NCI-H69 (cell line): Measurements from ENCODE around the gene CENPV.
A peak's percentile ranks its signal among the peaks of the same experiment; 100 is the strongest.

Experiments used
- DNase-seq: peaks from one replicate; lab custom pipeline; 2025; lab: John Stamatoyannopoulos, UW

Gene CENPV

GRCh38 chr17:16361874-16362273 is 8.6 kb upstream of the CENPV start:
- DNase-seq = no peak

DNA sequence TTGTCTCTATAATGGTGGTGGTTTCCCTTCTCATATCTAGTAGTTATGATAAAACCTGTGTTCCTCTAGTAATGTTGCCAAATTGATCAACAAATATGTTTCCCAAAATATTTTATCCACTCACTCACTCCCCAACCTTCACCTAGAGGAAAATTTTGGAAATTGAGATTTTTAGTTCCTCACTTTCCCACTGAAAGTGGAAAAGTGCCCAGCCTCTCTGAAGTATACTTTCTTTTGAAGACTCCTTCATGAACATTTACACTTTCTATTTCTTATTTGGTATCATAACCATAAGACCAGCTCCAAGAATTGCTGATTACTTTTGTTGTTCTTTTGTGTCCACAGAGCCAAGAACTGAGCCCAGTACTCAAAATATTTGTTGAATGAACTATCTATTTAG is 5.1 kb upstream of the CENPV start:
- DNase-seq = no peak

- DNase-seq = no peak
These were observed 1.3 kb upstream of the CENPV start for GRCh38 chr17:16354585-16354984.

GRCh38 chr17:16352667-16353316 is 477 bp downstream of the CENPV start:
- DNase-seq = peak; percentile 66

- peak; percentile 79 for DNase-seq
These were observed 984 bp downstream of the CENPV start for GRCh38 chr17:16352303-16352666.

GRCh38 chr17:16351831-16352230 is 1.4 kb downstream of the CENPV start:
- DNase-seq = no peak

DNA sequence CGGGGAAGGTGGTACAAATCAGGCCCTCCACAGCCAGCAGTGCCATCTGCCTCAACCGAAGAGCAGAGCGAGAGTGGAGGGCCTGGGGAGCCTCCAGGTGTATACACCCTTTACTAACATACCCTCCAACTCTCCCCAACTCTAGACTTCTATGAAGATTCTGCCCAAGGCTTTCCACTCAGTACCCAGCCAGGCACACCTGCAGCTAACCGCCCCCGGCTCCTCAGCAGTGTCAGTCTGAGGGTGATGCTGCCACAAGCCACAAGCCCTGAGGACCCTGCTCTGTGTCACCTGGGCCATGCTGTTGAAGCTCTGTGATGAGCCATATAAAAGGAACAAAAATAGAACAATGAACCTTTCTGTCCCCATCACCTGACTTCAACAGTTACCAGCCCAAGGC is 3.8 kb downstream of the CENPV start:
- no peak for DNase-seq

GRCh38 chr17:16348586-16348985 is 4.7 kb downstream of the CENPV start:
- DNase-seq = no peak

GRCh38 chr17:16346721-16347271 is 6.5 kb downstream of the CENPV start:
- no peak for DNase-seq

- DNase-seq = no peak
These were observed 7.7 kb downstream of the CENPV start for GRCh38 chr17:16345565-16345964.

DNA sequence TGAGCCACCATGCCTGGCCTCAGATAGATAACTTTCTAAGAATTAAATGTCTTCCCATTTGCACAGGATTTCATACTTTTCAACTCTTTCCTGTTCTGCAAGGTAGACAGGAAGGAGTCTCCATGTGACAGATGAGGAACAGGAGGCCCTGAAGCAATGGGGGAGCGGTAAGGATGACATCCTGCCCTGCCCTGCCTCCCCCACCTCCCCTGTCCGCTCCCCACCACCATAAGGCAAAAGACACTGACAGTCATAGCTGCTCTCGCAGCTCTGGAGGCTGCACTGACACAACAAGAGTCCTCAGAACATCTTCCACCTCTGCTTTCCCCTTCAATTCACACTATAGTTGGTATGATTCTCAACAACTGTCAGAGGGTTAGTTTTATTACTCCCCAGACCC is 9.7 kb downstream of the CENPV start:
- no peak for DNase-seq

GRCh38 chr17:16342979-16343378 is 10.3 kb downstream of the CENPV start:
- no peak for DNase-seq

DNA sequence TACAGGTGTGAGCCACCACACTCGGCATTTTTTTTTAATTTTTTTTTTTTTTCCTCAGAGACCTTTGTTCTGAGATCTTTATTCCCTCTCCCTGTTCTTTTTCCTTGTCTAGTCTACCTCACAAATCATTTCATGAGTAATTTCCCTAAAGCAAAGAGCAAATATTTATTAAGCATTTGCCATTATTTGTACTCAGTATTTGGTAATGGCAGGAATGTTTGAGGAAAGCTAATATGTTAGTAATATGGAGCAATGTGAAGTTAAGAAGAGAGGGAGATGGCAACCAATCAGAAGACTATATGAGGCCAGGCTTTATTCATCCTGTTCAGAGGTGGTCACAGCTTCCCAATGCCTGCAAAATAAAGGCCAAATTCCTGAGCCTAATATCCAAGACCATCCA is 13.3 kb downstream of the CENPV start:
- DNase-seq = no peak

GRCh38 chr17:16339402-16339801 is 13.9 kb downstream of the CENPV start:
- no peak for DNase-seq

DNA sequence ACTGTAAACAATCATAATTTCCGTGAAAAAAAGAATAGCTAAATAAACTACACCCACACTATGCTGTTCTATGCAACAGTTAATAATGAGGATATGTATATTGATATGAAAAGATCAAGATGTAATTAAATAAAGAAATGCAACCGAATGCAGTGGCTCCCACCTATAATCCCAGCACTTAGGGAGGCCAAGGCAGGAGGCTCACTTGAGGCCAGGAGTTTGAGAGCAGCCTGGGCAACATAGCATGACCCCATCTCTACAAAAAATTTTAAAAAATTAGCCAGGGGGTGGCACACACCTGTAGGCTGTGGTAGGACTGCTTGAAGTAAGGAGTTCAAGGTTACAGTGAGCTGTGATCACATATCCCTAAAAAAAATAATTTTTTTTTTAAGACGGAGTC is 14.9 kb downstream of the CENPV start:
- no peak for DNase-seq

- DNase-seq = peak; percentile 46
These were observed 23.6 kb downstream of the CENPV start for GRCh38 chr17:16329519-16330271.

- peak; percentile 75 for DNase-seq
These were observed 24.3 kb downstream of the CENPV start for GRCh38 chr17:16328997-16329396.

GRCh38 chr17:16327018-16327417 is 26.3 kb downstream of the CENPV start:
- no peak for DNase-seq

GRCh38 chr17:16325964-16326363 is 27.3 kb downstream of the CENPV start:
- DNase-seq = no peak

GRCh38 chr17:16322636-16323035 is 30.6 kb downstream of the CENPV start:
- DNase-seq = no peak

- no peak for DNase-seq
These were observed 33.3 kb downstream of the CENPV start for GRCh38 chr17:16319969-16320368.

DNA sequence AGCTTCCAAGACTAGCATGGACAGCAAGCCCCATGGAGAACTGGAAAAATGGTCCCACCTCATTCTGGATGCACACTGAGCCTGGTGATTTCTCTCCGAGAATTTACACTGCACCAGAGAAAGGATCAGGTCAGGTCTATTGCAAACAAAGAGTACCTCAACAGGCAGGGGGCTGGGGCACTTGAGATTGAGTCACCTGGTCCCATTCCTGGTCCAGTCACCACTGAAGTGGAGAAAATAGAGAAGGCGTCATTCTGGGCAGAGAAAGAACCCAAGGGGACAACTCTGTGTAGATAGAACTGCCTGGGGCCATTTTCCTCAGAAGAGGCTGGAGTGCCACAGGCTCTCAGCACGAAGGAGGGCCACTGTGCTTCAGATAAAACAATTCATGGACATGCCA is 38.4 kb downstream of the CENPV start:
- no peak for DNase-seq

DNA sequence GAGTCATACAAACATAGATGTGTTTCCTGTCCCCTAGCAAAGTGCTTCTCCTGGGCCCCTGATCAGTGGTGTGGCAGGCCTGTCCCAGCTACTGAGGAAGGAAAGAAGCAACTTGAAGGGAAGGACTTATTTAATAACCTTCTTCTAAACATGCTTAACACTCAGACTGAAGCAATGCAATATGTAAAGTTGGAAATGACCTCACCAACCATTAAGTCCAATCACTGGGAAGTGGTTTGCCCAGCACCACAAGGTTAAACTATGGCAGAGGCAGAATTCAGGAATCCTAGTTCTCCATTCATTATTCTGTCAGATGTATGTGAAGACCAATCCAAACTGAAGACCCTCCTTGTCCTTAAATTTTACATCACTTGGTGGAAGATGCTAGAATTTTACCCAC is 39.1 kb downstream of the CENPV start:
- DNase-seq = no peak
